ENCODE results near the gene ERICH2.

The ERICH2 gene

GRCh38 chr2:170761572-170761971 lies 8.6 kb upstream of the ERICH2 start (continued):
- no peak for TF ChIP-seq ZNF248 (tag by site-specific recombination; IDR thresholded peaks at IDR 0.05)
- TF ChIP-seq ZFP3 (tag by site-specific recombination; IDR thresholded peaks at IDR 0.05; ENCODE audit: low read depth), result no peak
- no peak for TF ChIP-seq HOXA7 (CRISPR knock-in tag; IDR thresholded peaks at IDR 0.05; ENCODE audit: borderline replicate concordance)
- TF ChIP-seq, protein P1, sequence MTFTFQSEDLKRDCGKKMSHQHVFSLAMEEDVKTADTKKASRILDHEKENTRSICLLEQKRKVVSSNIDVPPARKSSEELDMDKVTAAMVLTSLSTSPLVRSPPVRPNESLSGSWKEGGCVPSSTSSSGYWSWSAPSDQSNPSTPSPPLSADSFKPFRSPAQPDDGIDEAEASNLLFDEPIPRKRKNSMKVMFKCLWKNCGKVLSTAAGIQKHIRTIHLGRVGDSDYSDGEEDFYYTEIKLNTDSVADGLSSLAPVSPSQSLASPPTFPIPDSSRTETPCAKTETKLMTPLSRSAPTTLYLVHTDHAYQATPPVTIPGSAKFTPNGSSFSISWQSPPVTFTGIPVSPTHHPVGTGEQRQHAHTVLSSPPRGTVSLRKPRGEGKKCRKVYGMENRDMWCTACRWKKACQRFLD (tag by site-specific recombination; IDR thresholded peaks at IDR 0.05), result no peak
- TF ChIP-seq ZNF600 (tag by site-specific recombination; IDR thresholded peaks at IDR 0.05), result no peak
- no peak for TF ChIP-seq ZNF292 (tag by site-specific recombination; IDR thresholded peaks at IDR 0.05; ENCODE audit: borderline replicate concordance, low read depth)
- TF ChIP-seq, protein P2, sequence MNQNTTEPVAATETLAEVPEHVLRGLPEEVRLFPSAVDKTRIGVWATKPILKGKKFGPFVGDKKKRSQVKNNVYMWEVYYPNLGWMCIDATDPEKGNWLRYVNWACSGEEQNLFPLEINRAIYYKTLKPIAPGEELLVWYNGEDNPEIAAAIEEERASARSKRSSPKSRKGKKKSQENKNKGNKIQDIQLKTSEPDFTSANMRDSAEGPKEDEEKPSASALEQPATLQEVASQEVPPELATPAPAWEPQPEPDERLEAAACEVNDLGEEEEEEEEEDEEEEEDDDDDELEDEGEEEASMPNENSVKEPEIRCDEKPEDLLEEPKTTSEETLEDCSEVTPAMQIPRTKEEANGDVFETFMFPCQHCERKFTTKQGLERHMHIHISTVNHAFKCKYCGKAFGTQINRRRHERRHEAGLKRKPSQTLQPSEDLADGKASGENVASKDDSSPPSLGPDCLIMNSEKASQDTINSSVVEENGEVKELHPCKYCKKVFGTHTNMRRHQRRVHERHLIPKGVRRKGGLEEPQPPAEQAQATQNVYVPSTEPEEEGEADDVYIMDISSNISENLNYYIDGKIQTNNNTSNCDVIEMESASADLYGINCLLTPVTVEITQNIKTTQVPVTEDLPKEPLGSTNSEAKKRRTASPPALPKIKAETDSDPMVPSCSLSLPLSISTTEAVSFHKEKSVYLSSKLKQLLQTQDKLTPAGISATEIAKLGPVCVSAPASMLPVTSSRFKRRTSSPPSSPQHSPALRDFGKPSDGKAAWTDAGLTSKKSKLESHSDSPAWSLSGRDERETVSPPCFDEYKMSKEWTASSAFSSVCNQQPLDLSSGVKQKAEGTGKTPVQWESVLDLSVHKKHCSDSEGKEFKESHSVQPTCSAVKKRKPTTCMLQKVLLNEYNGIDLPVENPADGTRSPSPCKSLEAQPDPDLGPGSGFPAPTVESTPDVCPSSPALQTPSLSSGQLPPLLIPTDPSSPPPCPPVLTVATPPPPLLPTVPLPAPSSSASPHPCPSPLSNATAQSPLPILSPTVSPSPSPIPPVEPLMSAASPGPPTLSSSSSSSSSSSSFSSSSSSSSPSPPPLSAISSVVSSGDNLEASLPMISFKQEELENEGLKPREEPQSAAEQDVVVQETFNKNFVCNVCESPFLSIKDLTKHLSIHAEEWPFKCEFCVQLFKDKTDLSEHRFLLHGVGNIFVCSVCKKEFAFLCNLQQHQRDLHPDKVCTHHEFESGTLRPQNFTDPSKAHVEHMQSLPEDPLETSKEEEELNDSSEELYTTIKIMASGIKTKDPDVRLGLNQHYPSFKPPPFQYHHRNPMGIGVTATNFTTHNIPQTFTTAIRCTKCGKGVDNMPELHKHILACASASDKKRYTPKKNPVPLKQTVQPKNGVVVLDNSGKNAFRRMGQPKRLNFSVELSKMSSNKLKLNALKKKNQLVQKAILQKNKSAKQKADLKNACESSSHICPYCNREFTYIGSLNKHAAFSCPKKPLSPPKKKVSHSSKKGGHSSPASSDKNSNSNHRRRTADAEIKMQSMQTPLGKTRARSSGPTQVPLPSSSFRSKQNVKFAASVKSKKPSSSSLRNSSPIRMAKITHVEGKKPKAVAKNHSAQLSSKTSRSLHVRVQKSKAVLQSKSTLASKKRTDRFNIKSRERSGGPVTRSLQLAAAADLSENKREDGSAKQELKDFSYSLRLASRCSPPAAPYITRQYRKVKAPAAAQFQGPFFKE (tag by site-specific recombination; IDR thresholded peaks at IDR 0.05; ENCODE audit: borderline replicate concordance), result no peak
- TF ChIP-seq ZNF792 (tag by site-specific recombination; IDR thresholded peaks at IDR 0.05), result no peak
- TF ChIP-seq, protein P3, sequence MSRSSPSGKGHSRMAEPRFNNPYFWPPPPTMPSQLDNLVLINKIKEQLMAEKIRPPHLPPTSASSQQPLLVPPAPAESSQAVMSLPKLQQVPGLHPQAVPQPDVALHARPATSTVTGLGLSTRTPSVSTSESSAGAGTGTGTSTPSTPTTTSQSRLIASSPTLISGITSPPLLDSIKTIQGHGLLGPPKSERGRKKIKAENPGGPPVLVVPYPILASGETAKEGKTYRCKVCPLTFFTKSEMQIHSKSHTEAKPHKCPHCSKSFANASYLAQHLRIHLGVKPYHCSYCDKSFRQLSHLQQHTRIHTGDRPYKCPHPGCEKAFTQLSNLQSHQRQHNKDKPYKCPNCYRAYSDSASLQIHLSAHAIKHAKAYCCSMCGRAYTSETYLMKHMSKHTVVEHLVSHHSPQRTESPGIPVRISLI (tag by site-specific recombination; IDR thresholded peaks at IDR 0.05), result no peak

GRCh38 chr2:170762760-170763159 lies 7.4 kb upstream of the ERICH2 start:
- CTCF ChIA-PET, result interaction anchor here (0.7 to 0.9 kb wide), 3 partner anchors 337 to 392 kb away, joined by 4 to 5 read pairs (median 5); no protein-coding TSS in a partner anchor
- no peak for TF ChIP-seq SP2 (tag by site-specific recombination; IDR thresholded peaks at IDR 0.05)
- no peak for TF ChIP-seq ZNF529 (tag by site-specific recombination; IDR thresholded peaks at IDR 0.05; ENCODE audit: insufficient replicate concordance)
- no peak for TF ChIP-seq ZNF549 (tag by site-specific recombination; IDR thresholded peaks at IDR 0.05)
- TF ChIP-seq ZNF426 (tag by site-specific recombination; IDR thresholded peaks at IDR 0.05), result no peak
- TF ChIP-seq, protein P4, sequence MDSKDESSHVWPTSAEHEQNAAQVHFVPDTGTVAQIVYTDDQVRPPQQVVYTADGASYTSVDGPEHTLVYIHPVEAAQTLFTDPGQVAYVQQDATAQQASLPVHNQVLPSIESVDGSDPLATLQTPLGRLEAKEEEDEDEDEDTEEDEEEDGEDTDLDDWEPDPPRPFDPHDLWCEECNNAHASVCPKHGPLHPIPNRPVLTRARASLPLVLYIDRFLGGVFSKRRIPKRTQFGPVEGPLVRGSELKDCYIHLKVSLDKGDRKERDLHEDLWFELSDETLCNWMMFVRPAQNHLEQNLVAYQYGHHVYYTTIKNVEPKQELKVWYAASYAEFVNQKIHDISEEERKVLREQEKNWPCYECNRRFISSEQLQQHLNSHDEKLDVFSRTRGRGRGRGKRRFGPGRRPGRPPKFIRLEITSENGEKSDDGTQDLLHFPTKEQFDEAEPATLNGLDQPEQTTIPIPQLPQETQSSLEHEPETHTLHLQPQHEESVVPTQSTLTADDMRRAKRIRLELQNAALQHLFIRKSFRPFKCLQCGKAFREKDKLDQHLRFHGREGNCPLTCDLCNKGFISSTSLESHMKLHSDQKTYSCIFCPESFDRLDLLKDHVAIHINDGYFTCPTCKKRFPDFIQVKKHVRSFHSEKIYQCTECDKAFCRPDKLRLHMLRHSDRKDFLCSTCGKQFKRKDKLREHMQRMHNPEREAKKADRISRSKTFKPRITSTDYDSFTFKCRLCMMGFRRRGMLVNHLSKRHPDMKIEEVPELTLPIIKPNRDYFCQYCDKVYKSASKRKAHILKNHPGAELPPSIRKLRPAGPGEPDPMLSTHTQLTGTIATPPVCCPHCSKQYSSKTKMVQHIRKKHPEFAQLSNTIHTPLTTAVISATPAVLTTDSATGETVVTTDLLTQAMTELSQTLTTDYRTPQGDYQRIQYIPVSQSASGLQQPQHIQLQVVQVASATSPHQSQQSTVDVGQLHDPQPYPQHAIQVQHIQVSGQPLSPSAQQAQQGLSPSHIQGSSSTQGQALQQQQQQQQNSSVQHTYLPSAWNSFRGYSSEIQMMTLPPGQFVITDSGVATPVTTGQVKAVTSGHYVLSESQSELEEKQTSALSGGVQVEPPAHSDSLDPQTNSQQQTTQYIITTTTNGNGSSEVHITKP (tag by site-specific recombination; IDR thresholded peaks at IDR 0.05), result no peak
- TF ChIP-seq ZNF621 (tag by site-specific recombination; IDR thresholded peaks at IDR 0.05), result no peak
- TF ChIP-seq, protein P5, sequence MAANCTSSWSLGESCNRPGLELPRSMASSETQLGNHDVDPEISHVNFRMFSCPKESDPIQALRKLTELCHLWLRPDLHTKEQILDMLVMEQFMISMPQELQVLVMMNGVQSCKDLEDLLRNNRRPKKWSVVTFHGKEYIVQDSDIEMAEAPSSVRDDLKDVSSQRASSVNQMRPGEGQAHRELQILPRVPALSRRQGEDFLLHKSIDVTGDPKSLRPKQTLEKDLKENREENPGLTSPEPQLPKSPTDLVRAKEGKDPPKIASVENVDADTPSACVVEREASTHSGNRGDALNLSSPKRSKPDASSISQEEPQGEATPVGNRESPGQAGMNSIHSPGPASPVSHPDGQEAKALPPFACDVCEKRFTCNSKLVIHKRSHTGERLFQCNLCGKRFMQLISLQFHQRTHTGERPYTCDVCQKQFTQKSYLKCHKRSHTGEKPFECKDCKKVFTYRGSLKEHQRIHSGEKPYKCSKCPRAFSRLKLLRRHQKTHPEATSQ (tag by site-specific recombination; IDR thresholded peaks at IDR 0.05), result no peak
- no peak for TF ChIP-seq ZNF223 (tag by site-specific recombination; IDR thresholded peaks at IDR 0.05)
- no peak for TF ChIP-seq ZSCAN23 (tag by site-specific recombination; IDR thresholded peaks at IDR 0.05)
- no peak for TF ChIP-seq ZNF274 (IDR thresholded peaks at IDR 0.05; ENCODE audit: low read length)
- no peak for TF ChIP-seq ZNF274 (tag by site-specific recombination; IDR thresholded peaks at IDR 0.05; ENCODE audit: borderline replicate concordance)
- TF ChIP-seq GFI1B (tag by site-specific recombination; IDR thresholded peaks at IDR 0.05), result no peak

More at GRCh38 chr2:170762760-170763159, 7.4 kb upstream of the ERICH2 start:
- H3K27ac ChIP-seq (ENCODE audit: extremely low read depth, low read depth, low read length), result no peak overlapping the region
- POLR2A ChIA-PET, result no interaction called here
- peaks cover 10% of the 10 kb centered on the region for H3K4me1 ChIP-seq (ENCODE audit: control insufficient read depth, insufficient read depth, low read length)
- H3K36me3 ChIP-seq (ENCODE audit: control insufficient read depth in 2 of 2, insufficient read depth in 1 of 2, low read length in 2 of 2), result no peaks in the 10 kb centered on the region
- H3K4me3 ChIP-seq (ENCODE audit: low read depth, low read length), result no peak overlapping the region
- H3K9me3 ChIP-seq (ENCODE audit: control insufficient read depth, insufficient read depth, low read depth, low read length), result no peaks in the 10 kb centered on the region

All from HEK293 (cell line).